BLaER1 (cell line): ENCODE measurements around the gene AXL.

Experiments used
- H3K27ac ChIP-seq: shearing (Covaris generic); formaldehyde crosslinking; 2 replicates; pipeline ENCODE4 v1.8.1; 2022
- H3K27me3 ChIP-seq: shearing (Covaris generic); formaldehyde crosslinking; 2 replicates; pipeline ENCODE4 v1.8.1; 2022
- H3K36me3 ChIP-seq: shearing (Covaris generic); formaldehyde crosslinking; 2 replicates; pipeline ENCODE4 v1.8.1; 2022
- H3K4me1 ChIP-seq: shearing (Covaris generic); formaldehyde crosslinking; 2 replicates; pipeline ENCODE4 v1.8.1; 2022
- H3K4me2 ChIP-seq: shearing (Covaris generic); formaldehyde crosslinking; 2 replicates; pipeline ENCODE4 v1.8.1; 2022
- H3K4me3 ChIP-seq: shearing (Covaris generic); formaldehyde crosslinking; 2 replicates; pipeline ENCODE4 v1.8.1; 2022
- H3K9ac ChIP-seq: shearing (Covaris generic); formaldehyde crosslinking; 2 replicates; pipeline ENCODE4 v1.8.1; 2022
- H3K9me3 ChIP-seq: shearing (Covaris generic); formaldehyde crosslinking; 2 replicates; pipeline ENCODE4 v1.8.1; 2022
- H4K20me1 ChIP-seq: shearing (Covaris generic); formaldehyde crosslinking; 2 replicates; pipeline ENCODE4 v1.8.1; 2022
- Cebpa-rat ChIP-seq: shearing (Covaris generic); IDR thresholded peaks from 2 replicates; pipeline ENCODE4 v1.8.1; 2022

Gene AXL

DNA sequence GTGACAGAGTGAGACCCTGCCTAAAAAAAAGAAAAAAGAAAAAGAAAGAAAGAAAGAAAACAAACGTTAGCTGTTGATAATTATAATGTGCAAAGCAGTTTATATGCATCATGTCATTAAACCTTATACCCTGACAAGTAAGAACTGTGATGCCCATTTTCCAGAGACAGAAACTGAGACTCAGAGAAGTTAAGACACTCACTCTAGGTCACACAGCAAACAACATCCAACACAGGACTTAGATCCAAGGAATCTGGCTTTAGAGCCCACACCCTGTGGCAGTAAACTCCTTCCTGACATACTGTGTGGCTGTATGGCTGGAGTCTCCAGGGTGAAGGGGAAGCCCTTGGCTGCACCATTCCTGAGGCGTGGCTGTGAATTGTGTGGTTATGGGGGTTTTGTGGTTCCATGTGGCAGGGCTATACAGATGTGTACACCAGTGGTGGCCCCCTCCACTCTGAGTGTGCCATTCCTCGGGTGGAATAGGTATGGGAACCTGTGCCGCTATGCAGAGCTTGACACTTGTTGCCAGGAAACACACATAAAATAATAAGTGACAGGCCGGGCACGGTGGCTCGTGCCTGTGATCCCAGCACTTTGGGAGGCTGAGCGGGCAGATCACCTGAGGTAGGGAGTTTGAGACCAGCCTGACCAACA, 15.6 kb downstream of the AXL start:
- TF ChIP-seq Cebpa-rat, result no peak
- Histone ChIP-seq H3K27ac (no peak overlapping the region), H3K4me1 (peaks cover 8% of the 10 kb centered on the region), H3K4me2 (no peak overlapping the region), H3K9ac (no peak overlapping the region), H4K20me1 (no peaks in the 10 kb centered on the region), H3K27me3 (no peaks in the 10 kb centered on the region), H3K4me3 (no peak overlapping the region), H3K9me3 (no peaks in the 10 kb centered on the region), H3K36me3 (no peaks in the 10 kb centered on the region)

DNA sequence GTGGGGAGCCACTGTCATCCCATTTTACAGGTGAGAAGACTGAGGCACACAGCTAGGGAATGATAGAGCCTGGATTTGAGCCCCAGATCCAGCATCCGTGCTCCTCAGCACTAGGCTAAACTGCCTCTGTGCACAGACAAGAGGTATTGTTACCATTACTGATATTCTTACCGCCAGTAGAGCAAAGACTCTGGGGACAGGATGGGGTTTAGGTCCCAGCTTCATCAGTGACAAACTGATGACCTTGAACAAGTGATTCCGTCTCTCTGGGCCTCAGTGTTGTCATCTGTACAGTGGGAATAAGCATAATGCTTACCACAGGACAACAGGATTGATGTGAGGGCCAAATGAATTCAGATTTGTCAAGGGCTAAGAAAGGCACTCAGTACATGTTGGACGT, 16.5 kb downstream of the AXL start:
- H3K27ac ChIP-seq, result no peak overlapping the region
- H3K36me3 ChIP-seq, result no peaks in the 10 kb centered on the region
- no peak overlapping the region for H3K9ac ChIP-seq
- H3K9me3 ChIP-seq, result no peaks in the 10 kb centered on the region
- no peak overlapping the region for H3K4me3 ChIP-seq
- H3K4me1 ChIP-seq, result peaks cover 8% of the 10 kb centered on the region
- no peaks in the 10 kb centered on the region for H4K20me1 ChIP-seq
- H3K27me3 ChIP-seq, result no peaks in the 10 kb centered on the region
- TF ChIP-seq Cebpa-rat, result no peak
- H3K4me2 ChIP-seq, result no peak overlapping the region

DNA sequence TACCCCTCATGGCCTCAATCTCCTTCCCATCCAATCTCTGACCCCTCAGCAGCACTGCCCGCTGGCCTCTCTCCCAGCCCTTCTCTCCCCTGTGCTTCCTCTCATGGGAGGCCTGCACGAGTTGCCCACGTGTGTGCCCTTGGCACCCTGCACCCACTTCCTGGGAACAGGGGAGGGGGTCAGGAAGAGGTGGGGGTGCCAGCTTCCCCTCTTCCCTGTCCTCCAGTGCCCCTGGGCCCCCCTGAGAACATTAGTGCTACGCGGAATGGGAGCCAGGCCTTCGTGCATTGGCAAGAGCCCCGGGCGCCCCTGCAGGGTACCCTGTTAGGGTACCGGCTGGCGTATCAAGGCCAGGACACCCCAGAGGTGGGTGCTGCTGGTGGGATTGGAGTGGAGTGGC, 19.2 kb downstream of the AXL start:
- Histone ChIP-seq H3K9me3 (no peaks in the 10 kb centered on the region), H3K4me2 (peak overlapping the region; percentile 26; the same call in 1 of the 2 replicates), H3K27me3 (no peaks in the 10 kb centered on the region), H3K9ac (no peak overlapping the region), H3K4me3 (no peak overlapping the region), H3K27ac (no peak overlapping the region), H4K20me1 (no peaks in the 10 kb centered on the region), H3K4me1 (peaks cover 8% of the 10 kb centered on the region), H3K36me3 (no peaks in the 10 kb centered on the region)
- TF ChIP-seq Cebpa-rat, result no peak

DNA sequence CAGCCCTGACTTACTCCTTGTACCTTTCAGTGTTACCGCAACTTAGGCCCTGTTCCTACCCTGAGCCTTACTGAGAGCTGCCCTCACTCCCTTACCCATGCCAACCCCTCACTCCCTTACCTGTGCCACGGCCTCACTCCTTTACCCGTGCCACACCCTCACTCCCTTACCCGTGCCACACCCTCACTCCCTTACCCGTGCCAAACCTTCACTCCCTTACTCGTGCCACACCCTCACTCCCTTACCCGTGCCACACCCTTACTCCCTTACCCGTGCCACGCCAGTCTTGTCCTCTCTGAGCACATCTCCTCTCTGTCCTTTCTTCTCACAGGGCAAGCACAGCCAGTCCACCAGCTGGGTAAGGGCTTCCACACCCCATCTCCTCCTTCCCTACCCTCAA, 20.3 kb downstream of the AXL start:
- H3K36me3 ChIP-seq, result no peaks in the 10 kb centered on the region
- no peak overlapping the region for H3K4me2 ChIP-seq

DNA sequence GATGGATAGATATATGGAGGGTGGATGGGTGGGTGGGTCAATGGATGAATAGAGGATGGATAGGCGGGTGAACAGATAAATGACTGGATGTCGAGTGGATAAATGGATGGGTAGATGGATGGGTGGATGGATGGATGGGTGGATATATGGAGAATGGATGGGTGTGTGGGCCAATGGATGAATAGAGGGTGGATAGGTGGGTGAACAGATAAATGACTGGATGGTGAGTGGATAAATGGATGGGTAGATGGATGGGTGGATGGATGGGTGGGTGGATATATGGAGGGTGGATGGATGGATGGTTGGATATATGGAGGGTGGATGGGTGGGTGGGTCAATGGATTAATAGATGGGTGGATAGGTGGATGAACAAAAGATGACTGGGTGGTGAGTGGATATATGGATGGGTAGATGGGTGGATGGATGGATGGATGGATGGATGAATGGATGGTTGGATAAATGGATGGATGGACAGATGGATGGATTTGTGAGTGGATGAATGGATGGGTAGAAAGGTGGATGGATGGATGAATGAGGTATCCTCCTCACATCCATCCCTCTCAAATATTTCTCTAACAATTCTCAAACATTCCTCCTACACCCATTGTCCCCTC, 21.0 kb downstream of the AXL start:
- Histone ChIP-seq H3K4me1 (peaks cover 8% of the 10 kb centered on the region), H3K9ac (no peak overlapping the region), H4K20me1 (no peaks in the 10 kb centered on the region), H3K27me3 (no peaks in the 10 kb centered on the region), H3K9me3 (no peaks in the 10 kb centered on the region), H3K4me3 (no peak overlapping the region), H3K36me3 (no peaks in the 10 kb centered on the region), H3K27ac (no peak overlapping the region), H3K4me2 (no peak overlapping the region)
- TF ChIP-seq Cebpa-rat, result no peak

More for the DNA sequence above, 20.3 kb downstream of the AXL start:
- H3K27ac ChIP-seq, result no peak overlapping the region
- no peak for TF ChIP-seq Cebpa-rat
- no peak overlapping the region for H3K9ac ChIP-seq
- no peaks in the 10 kb centered on the region for H4K20me1 ChIP-seq
- no peak overlapping the region for H3K4me3 ChIP-seq
- no peaks in the 10 kb centered on the region for H3K27me3 ChIP-seq
- no peaks in the 10 kb centered on the region for H3K9me3 ChIP-seq
- peaks cover 8% of the 10 kb centered on the region for H3K4me1 ChIP-seq

DNA sequence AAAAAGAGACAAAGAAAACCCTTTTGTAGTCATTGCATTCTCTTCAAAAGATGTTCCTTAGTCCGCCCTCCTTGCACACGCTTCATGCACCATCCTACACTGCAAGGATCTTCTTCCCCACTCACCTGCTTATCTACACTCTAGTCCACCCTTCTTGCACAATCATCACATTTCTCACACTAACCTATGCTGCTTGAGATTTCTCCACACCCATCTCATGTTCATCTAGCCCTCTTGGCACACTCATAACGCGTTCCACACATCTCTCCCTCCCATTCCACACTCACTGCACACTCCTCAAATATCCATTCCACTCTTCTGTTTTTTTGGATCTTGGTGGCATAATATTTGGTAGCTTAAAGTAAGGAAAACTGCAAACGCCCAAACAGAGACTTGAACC, 22.8 kb downstream of the AXL start:
- Histone ChIP-seq H4K20me1 (no peaks in the 10 kb centered on the region), H3K4me3 (no peak overlapping the region), H3K9me3 (no peaks in the 10 kb centered on the region), H3K27me3 (no peaks in the 10 kb centered on the region), H3K4me1 (peaks cover 8% of the 10 kb centered on the region), H3K27ac (no peak overlapping the region), H3K36me3 (no peaks in the 10 kb centered on the region), H3K4me2 (no peak overlapping the region), H3K9ac (no peak overlapping the region)
- no peak for TF ChIP-seq Cebpa-rat

DNA sequence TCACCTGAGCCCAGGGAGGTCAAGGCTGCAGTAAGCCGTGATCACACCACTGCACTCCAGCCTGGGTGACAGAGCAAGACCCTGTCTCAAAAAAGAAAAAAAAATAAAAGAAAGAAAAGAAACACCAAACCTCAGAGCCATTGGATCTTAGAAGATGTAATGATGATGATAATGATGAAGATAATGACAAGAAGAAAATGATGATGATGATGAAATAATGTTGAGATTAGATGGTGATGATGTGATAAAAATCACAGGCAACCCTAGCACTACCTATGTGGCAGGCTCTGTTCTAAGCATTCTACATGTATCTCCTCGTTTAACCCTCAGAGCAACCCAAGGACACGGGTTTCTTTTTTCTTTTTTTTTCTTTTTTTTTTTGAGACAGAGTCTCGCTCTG, 25.1 kb downstream of the AXL start:
- Histone ChIP-seq H3K9ac (no peak overlapping the region), H3K4me1 (no peaks in the 10 kb centered on the region), H3K36me3 (no peaks in the 10 kb centered on the region), H3K4me3 (no peak overlapping the region), H3K9me3 (no peaks in the 10 kb centered on the region), H3K27me3 (no peaks in the 10 kb centered on the region), H3K27ac (no peak overlapping the region), H4K20me1 (no peaks in the 10 kb centered on the region), H3K4me2 (no peak overlapping the region)
- no peak for TF ChIP-seq Cebpa-rat

DNA sequence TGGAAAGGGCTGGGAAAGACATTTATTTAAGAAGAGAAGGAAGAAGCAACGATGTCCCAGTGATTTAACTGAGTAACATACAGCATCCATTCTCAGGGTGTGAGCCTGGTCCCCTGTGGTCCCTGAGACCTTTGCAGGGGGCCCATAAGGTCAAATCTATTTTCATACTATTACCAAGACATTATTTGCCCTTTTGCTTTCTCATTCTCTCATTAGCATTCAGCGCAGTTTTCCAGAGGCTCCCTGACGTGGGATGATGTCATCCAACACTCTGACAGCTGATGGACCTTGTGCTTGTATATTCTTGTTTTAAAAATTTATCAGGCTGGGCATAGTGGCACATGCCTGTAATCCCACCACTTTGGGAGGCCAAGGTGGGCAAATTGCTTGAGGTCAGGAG, 26.8 kb downstream of the AXL start:
- Histone ChIP-seq H3K27ac (no peak overlapping the region), H3K4me2 (no peak overlapping the region), H3K27me3 (no peaks in the 10 kb centered on the region), H3K9ac (no peak overlapping the region), H3K36me3 (no peaks in the 10 kb centered on the region), H3K4me3 (no peak overlapping the region), H4K20me1 (no peaks in the 10 kb centered on the region), H3K4me1 (no peaks in the 10 kb centered on the region), H3K9me3 (no peaks in the 10 kb centered on the region)
- no peak for TF ChIP-seq Cebpa-rat

DNA sequence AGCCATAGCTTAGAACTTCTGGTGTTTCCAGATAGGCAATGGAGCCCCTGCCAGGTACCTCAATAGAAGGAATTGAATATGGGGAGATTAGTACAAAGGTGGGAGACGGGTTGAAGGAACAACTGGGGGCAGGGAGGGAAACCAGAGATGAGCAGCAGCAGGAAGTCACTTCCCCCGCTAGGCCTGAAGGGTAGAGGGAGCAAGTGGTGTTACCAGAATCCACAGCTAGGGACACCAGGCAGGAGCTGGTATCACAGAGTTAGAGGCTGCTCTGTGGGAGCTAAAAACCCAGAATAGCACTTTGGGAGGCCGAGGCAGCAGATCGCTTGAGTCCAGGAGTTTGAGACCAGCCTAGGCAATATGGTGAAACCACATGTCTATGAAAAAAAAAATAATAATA, 29.9 kb downstream of the AXL start:
- H3K9me3 ChIP-seq, result no peaks in the 10 kb centered on the region
- H3K4me2 ChIP-seq, result no peak overlapping the region
- H3K27me3 ChIP-seq, result no peaks in the 10 kb centered on the region
- no peak overlapping the region for H3K27ac ChIP-seq
- no peak overlapping the region for H3K9ac ChIP-seq
- H4K20me1 ChIP-seq, result no peaks in the 10 kb centered on the region
- no peak for TF ChIP-seq Cebpa-rat
- H3K36me3 ChIP-seq, result no peaks in the 10 kb centered on the region
- H3K4me1 ChIP-seq, result no peaks in the 10 kb centered on the region
- no peak overlapping the region for H3K4me3 ChIP-seq

DNA sequence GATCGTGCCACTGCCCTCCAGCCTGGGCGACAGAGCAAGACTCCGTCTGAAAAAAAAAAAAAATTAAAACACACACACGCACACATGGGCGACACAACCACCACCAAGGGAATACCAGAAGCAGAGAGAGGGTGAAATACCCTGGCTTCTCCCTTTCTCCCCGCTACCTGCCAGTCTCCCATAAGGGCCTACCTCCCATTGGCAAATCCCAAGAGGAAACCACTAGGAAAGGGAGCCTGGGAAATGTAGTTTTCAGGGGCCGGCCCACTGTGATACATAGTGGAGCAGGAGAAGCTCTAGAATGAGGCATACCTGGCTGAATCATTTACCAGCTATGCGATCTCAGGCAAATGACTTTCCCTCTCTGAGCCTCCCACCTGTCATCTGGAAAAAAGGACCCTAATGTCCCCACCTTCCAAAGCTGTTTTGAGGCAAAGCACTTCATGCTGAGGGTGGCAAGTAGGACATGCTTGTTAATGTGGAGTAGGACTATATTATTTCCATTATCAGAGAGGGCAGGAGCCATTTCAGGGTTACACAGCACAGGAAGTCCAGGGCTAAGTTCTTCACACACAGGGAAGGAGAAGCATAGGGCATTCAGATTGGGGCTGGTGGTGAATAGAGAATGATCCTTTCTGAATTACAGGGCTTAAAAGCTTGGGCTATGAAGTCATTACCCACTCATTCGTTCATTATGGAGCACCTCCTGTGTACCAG, 30.8 kb downstream of the AXL start:
- no peaks in the 10 kb centered on the region for H3K9me3 ChIP-seq
- no peak overlapping the region for H3K4me3 ChIP-seq
- no peaks in the 10 kb centered on the region for H3K36me3 ChIP-seq
- no peak overlapping the region for H3K4me2 ChIP-seq
- H3K9ac ChIP-seq, result no peak overlapping the region
- H3K27ac ChIP-seq, result no peak overlapping the region
- no peak for TF ChIP-seq Cebpa-rat
- H4K20me1 ChIP-seq, result no peaks in the 10 kb centered on the region
- H3K4me1 ChIP-seq, result no peaks in the 10 kb centered on the region
- no peaks in the 10 kb centered on the region for H3K27me3 ChIP-seq
